OCI-LY1 (cell line): Measurements from ENCODE around the gene PLBD2.

Experiments used
- H2AFZ ChIP-seq: fragments of 200-600 bp; sonication (generic), shearing (Covaris generic); 2 replicates; pipeline ENCODE4 v1.6.0; 2014; ENCODE audit warnings: antibody characterized with exemption, mild to moderate bottlenecking, low read length
- H3F3A ChIP-seq: fragments of 200-600 bp; sonication (generic), shearing (Covaris generic); 2 replicates; pipeline ENCODE4 v1.6.0; 2014; ENCODE audit warnings: mild to moderate bottlenecking, antibody characterized with exemption, low read length, moderate library complexity; ENCODE audit not compliant: insufficient read depth
- H3K27ac ChIP-seq: fragments of 200-600 bp; sonication (generic); 2 replicates; pipeline ENCODE4 v1.5.1; 2014; ENCODE audit warnings: low read length, mixed run types, mild to moderate bottlenecking, low read depth; ENCODE audit not compliant: poor library complexity, severe bottlenecking
- H3K27me3 ChIP-seq: fragments of 200-600 bp; sonication (generic); 2 replicates; pipeline ENCODE4 v1.6.0; 2014; ENCODE audit warnings: antibody characterized with exemption, mild to moderate bottlenecking, low read length, moderate library complexity; ENCODE audit not compliant: insufficient read depth
- H3K36me3 ChIP-seq: fragments of 200-600 bp; sonication (generic); 2 replicates; pipeline ENCODE4 v1.6.1; 2014; ENCODE audit warnings: mild to moderate bottlenecking, antibody characterized with exemption, low read length, moderate library complexity, mixed read lengths; ENCODE audit not compliant: insufficient read depth
- H3K4me1 ChIP-seq: fragments of 200-600 bp; sonication (generic); 2 replicates; pipeline ENCODE4 v1.5.1; 2014; ENCODE audit warnings: mild to moderate bottlenecking, low read length, moderate library complexity; ENCODE audit not compliant: insufficient read depth, severe bottlenecking
- H3K4me2 ChIP-seq: fragments of 200-600 bp; sonication (generic), shearing (Covaris generic); 2 replicates; pipeline ENCODE4 v1.6.1; 2014; ENCODE audit warnings: low read length
- H3K4me3 ChIP-seq: fragments of 200-600 bp; sonication (generic); 2 replicates; pipeline ENCODE4 v1.5.1; 2014; ENCODE audit warnings: low read length, low read depth, mild to moderate bottlenecking, mixed read lengths; ENCODE audit not compliant: poor library complexity, severe bottlenecking
- H3K79me2 ChIP-seq: fragments of 200-600 bp; shearing (Covaris generic); 2 replicates; pipeline ENCODE4 v1.6.1; 2016; ENCODE audit warnings: mixed run types, low read length, mixed read lengths; ENCODE audit not compliant: insufficient read depth
- H3K9ac ChIP-seq: fragments of 200-600 bp; sonication (generic), shearing (Covaris generic); 2 replicates; pipeline ENCODE4 v1.6.1; 2014; ENCODE audit warnings: mild to moderate bottlenecking, low read length, mixed read lengths
- H3K9me2 ChIP-seq: fragments of 200-600 bp; sonication (generic), shearing (Covaris generic); 2 replicates; pipeline ENCODE4 v1.6.1; 2014; ENCODE audit warnings: low read depth, mild to moderate bottlenecking, low read length, mixed read lengths
- H3K9me3 ChIP-seq: fragments of 200-600 bp; shearing (Covaris generic); 2 replicates; pipeline ENCODE4 v1.6.1; 2014; ENCODE audit warnings: low read length, mixed read lengths
- H4K20me1 ChIP-seq: fragments of 200-600 bp; sonication (generic), shearing (Covaris generic); 2 replicates; pipeline ENCODE4 v1.6.0; 2016; ENCODE audit warnings: mild to moderate bottlenecking, low read length; ENCODE audit not compliant: insufficient read depth
- EZH2 ChIP-seq: fragments of 200-600 bp; sonication (generic), shearing (Covaris generic); IDR thresholded peaks from 2 replicates; pipeline ENCODE4 v1.8.0; 2017; ENCODE audit warnings: borderline replicate concordance, mixed run types, mild to moderate bottlenecking, antibody characterized with exemption, low read length, moderate library complexity, mixed read lengths
- TF ChIP-seq, protein P1 (sequence below): fragments of 200-600 bp; sonication (generic), shearing (Covaris generic); IDR thresholded peaks from 2 replicates; pipeline ENCODE4 v1.5.1; 2017; ENCODE audit warnings: mild to moderate bottlenecking, antibody characterized with exemption, low read length, moderate library complexity, mixed read lengths

PLBD2 gene

DNA sequence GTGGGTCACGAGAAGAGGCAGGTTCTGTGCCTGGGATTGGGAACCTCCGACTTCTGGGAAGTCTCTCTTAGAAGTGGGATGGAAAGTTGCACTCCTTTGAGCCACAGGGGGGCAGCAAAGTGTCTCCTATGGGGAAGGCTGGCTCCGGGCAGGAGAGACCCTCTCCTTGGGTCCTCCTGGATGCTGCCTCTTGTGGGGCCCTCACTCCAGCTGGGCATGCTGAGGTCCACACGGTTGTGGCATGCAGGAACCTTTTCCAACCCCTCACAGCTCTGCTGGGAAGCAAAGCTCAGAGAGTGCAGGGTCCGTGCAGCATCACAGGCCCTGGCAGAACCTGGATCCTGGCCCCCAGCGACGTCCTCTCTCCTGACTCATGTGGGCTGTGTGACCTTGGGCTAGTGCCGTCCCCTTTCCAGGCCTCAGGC lies 81.2 kb downstream of the PLBD2 start:
- Histone ChIP-seq H3K9me3 (no peaks in the 10 kb centered on the region), H4K20me1 (no peaks in the 10 kb centered on the region), H3K4me2 (no peak overlapping the region), H3K4me3 (no peak overlapping the region), H3K36me3 (no peaks in the 10 kb centered on the region), H3K27ac (no peak overlapping the region), H3K27me3 (peaks cover 17% of the 10 kb centered on the region; the same call in 1 of the 2 replicates), H3F3A (no peaks in the 10 kb centered on the region), H2AFZ (no peak overlapping the region), H3K9ac (no peak overlapping the region), H3K9me2 (no peaks in the 10 kb centered on the region), H3K79me2 (no peaks in the 10 kb centered on the region), H3K4me1 (no peaks in the 10 kb centered on the region)
- no peak for TF ChIP-seq EZH2
- TF ChIP-seq, protein P1, sequence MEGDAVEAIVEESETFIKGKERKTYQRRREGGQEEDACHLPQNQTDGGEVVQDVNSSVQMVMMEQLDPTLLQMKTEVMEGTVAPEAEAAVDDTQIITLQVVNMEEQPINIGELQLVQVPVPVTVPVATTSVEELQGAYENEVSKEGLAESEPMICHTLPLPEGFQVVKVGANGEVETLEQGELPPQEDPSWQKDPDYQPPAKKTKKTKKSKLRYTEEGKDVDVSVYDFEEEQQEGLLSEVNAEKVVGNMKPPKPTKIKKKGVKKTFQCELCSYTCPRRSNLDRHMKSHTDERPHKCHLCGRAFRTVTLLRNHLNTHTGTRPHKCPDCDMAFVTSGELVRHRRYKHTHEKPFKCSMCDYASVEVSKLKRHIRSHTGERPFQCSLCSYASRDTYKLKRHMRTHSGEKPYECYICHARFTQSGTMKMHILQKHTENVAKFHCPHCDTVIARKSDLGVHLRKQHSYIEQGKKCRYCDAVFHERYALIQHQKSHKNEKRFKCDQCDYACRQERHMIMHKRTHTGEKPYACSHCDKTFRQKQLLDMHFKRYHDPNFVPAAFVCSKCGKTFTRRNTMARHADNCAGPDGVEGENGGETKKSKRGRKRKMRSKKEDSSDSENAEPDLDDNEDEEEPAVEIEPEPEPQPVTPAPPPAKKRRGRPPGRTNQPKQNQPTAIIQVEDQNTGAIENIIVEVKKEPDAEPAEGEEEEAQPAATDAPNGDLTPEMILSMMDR = peak; percentile 83

DNA sequence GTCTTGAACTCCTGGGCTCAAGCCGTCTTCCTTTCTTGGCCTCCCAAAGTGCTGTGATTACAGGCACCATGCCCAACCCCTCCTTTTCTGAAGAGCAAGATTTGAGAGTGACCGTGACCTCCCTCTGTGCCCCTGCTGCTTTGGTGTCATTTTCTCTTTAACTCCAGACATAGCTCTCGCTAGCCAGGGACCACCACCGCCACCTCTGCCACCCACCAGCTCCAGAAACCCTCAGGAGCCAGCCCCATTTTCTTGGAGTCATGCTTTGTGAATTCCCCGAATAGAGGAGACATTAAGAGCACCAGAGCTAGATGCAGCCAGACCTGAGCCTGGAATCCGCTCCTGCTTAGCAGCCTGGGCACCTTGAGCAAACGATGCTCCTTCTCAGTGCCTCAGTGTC lies 81.9 kb downstream of the PLBD2 start:
- Histone ChIP-seq H3K9ac (no peak overlapping the region), H3K27ac (no peak overlapping the region), H4K20me1 (no peaks in the 10 kb centered on the region), H3F3A (no peaks in the 10 kb centered on the region), H3K9me3 (no peaks in the 10 kb centered on the region; the same call in 1 of the 2 replicates), H3K79me2 (no peaks in the 10 kb centered on the region), H3K4me1 (no peaks in the 10 kb centered on the region), H2AFZ (no peak overlapping the region), H3K27me3 (peaks cover 17% of the 10 kb centered on the region; the same call in 1 of the 2 replicates), H3K4me3 (no peak overlapping the region), H3K9me2 (no peaks in the 10 kb centered on the region), H3K36me3 (no peaks in the 10 kb centered on the region), H3K4me2 (no peak overlapping the region)
- TF ChIP-seq, protein P1 = no peak
- no peak for TF ChIP-seq EZH2
